ENCODE measurements around the gene DOK7.
"Not testable (repeated sequence)": the region's sequence is repeated elsewhere in the genome, so short reads cannot be mapped to it uniquely, and the experiment has no call there.

DNA sequence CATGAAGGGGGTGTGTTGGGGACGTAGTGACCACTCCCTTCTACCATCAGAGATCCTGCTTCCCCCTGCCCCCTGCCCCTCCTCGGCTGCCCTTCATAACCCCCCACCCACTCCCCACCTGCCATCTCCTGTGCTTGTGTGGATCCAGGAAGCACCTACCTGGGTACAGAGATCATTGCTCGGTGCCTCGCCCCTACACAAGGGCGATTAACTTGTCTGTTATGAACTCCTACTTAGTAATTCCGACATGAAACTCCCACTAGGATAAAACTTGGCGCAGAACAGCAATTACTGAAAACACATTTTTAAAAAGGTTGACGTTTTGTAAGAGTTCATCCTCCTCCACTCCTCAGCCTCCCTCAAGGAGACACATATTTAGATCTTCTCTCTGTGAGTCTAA, 80.3 kb downstream of the DOK7 start:
- TF ChIP-seq CTCF (conservative IDR thresholded peaks at IDR 0.05; ENCODE audit: low read depth, low read length); POLR2A (IDR thresholded peaks at IDR 0.05; ENCODE audit: low read depth, low read length); MAZ (IDR thresholded peaks at IDR 0.05; ENCODE audit: borderline replicate concordance, low read depth, low read length); FOS (IDR thresholded peaks at IDR 0.05; ENCODE audit: low read depth, low read length); RCOR1 (IDR thresholded peaks at IDR 0.05; ENCODE audit: insufficient replicate concordance, low read length); BHLHE40 (IDR thresholded peaks at IDR 0.05; ENCODE audit: low read depth, low read length); RAD21 (IDR thresholded peaks at IDR 0.05; ENCODE audit: low read length); SMC3 (IDR thresholded peaks at IDR 0.05; ENCODE audit: low read depth, low read length); RFX5 (IDR thresholded peaks at IDR 0.05; ENCODE audit: low read depth, low read length); NFE2L2 (IDR thresholded peaks at IDR 0.05; ENCODE audit: low read depth, low read length): not testable (repeated sequence)
- TF ChIP-seq, protein P1, sequence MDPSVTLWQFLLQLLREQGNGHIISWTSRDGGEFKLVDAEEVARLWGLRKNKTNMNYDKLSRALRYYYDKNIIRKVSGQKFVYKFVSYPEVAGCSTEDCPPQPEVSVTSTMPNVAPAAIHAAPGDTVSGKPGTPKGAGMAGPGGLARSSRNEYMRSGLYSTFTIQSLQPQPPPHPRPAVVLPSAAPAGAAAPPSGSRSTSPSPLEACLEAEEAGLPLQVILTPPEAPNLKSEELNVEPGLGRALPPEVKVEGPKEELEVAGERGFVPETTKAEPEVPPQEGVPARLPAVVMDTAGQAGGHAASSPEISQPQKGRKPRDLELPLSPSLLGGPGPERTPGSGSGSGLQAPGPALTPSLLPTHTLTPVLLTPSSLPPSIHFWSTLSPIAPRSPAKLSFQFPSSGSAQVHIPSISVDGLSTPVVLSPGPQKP (IDR thresholded peaks at IDR 0.05; ENCODE audit: borderline replicate concordance, low read depth, low read length): not testable (repeated sequence)
- TF ChIP-seq, protein P2, sequence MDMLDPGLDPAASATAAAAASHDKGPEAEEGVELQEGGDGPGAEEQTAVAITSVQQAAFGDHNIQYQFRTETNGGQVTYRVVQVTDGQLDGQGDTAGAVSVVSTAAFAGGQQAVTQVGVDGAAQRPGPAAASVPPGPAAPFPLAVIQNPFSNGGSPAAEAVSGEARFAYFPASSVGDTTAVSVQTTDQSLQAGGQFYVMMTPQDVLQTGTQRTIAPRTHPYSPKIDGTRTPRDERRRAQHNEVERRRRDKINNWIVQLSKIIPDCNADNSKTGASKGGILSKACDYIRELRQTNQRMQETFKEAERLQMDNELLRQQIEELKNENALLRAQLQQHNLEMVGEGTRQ (IDR thresholded peaks at IDR 0.05; ENCODE audit: low read depth, low read length): not testable (repeated sequence)
